Anterior cingulate cortex (tissue), 58 donors: Measurements from ENCODE around the gene NUDT16.

Source experiments
- DNase-seq, 58 donors: peaks; one replicate each; lab custom pipeline; 2025; lab: John Stamatoyannopoulos, UW

NUDT16 gene

GRCh38 chr3:131380821-131381444, 641 bp upstream of the NUDT16 start:
- peak in 1 of 58 donors; percentile 43 for DNase-seq

GRCh38 chr3:131386429-131387165, 5.0 kb downstream of the NUDT16 start:
- peak in 26 of 58 donors; percentile 5 to 62 (median 24) for DNase-seq

- DNase-seq = no peak
Measured at GRCh38 chr3:131387796-131388489, 6.4 kb downstream of the NUDT16 start.

- DNase-seq = no peak
Measured at GRCh38 chr3:131388490-131388799, 6.9 kb downstream of the NUDT16 start.

- DNase-seq = no peak
Measured at GRCh38 chr3:131390331-131390730, 8.8 kb downstream of the NUDT16 start.

- no peak for DNase-seq
Measured at GRCh38 chr3:131393051-131393450, 11.5 kb downstream of the NUDT16 start.

- DNase-seq = no peak
Measured at GRCh38 chr3:131393868-131394267, 12.3 kb downstream of the NUDT16 start.

GRCh38 chr3:131394400-131394799, 12.8 kb downstream of the NUDT16 start:
- no peak for DNase-seq

- DNase-seq = no peak
Measured at GRCh38 chr3:131396170-131396569, 14.6 kb downstream of the NUDT16 start.

GRCh38 chr3:131397889-131398288, 16.3 kb downstream of the NUDT16 start:
- DNase-seq = no peak

- peak in 1 of 58 donors; percentile 60 for DNase-seq
Measured at GRCh38 chr3:131401978-131402377, 20.4 kb downstream of the NUDT16 start.

- peak in 24 of 58 donors; percentile 2 to 66 (median 26) for DNase-seq
Measured at GRCh38 chr3:131402391-131403039, 20.9 kb downstream of the NUDT16 start.

GRCh38 chr3:131403216-131403895, 21.8 kb downstream of the NUDT16 start:
- DNase-seq = peak in 1 of 58 donors; percentile 3

GRCh38 chr3:131405411-131405810, 23.8 kb downstream of the NUDT16 start:
- DNase-seq = no peak

- no peak for DNase-seq
Measured at GRCh38 chr3:131406274-131406673, 24.7 kb downstream of the NUDT16 start.

GRCh38 chr3:131417751-131418150, 36.2 kb downstream of the NUDT16 start:
- DNase-seq = no peak

GRCh38 chr3:131421301-131421700, 39.7 kb downstream of the NUDT16 start:
- DNase-seq = no peak

GRCh38 chr3:131421957-131422498, 40.5 kb downstream of the NUDT16 start:
- DNase-seq = no peak

GRCh38 chr3:131427226-131427625, 45.7 kb downstream of the NUDT16 start:
- no peak for DNase-seq

GRCh38 chr3:131431754-131432153, 50.2 kb downstream of the NUDT16 start:
- no peak for DNase-seq
